K562 (cell line): Measurements from ENCODE around the gene ZNF816. TPM values are rescaled to one million over a fixed set of nuclear protein-coding genes. Genes with fewer than 3 reads are reported as not detected.

Experiments used
- ARID3B ChIP-seq: fragments of 250-450 bp; sonication (Bioruptor Pico); IDR thresholded peaks from 2 replicates; pipeline ENCODE4 v1.4.0; 2020; ENCODE audit warnings: borderline replicate concordance
- CREM ChIP-seq: IDR thresholded peaks from 2 replicates; pipeline ENCODE4 v1.6.1; 2014; ENCODE audit warnings: antibody characterized with exemption, low read depth
- CSDE1 ChIP-seq, 2 experiments: fragments of 450-650 bp; IDR thresholded peaks; 2 replicates each; pipeline ENCODE4 v1.6.1; 2016; ENCODE audit warnings: mild to moderate bottlenecking in 1 of 2
- E4F1 ChIP-seq: fragments of 250-450 bp; sonication (Bioruptor Pico); IDR thresholded peaks from 2 replicates; pipeline ENCODE4 v1.5.0; 2021; ENCODE audit warnings: mild to moderate bottlenecking, borderline replicate concordance
- GATAD2A ChIP-seq: fragments of 450-650 bp; IDR thresholded peaks from 2 replicates; pipeline ENCODE4 v1.6.1; 2017
- MLX ChIP-seq, 2 experiments: fragments of 450-650 bp in 1 of 2; sonication (generic) in 1 of 2; formaldehyde crosslinking; conservative IDR thresholded peaks; 2 replicates each; pipeline versions ENCODE4 v1.4.0 to v1.8.1; 2020 to 2022; ENCODE audit warnings: mild to moderate bottlenecking in 1 of 2, missing genetic modification reagents in 1 of 2
- RBM15 ChIP-seq: fragments of 200-400 bp; formaldehyde crosslinking; IDR thresholded peaks from 2 replicates; pipeline ENCODE4 v1.6.1; 2018; ENCODE audit warnings: mild to moderate bottlenecking, low read length, moderate library complexity; ENCODE audit not compliant: insufficient read depth
- RNF2 ChIP-seq: sonication (generic); IDR thresholded peaks from 2 replicates; pipeline ENCODE4 v1.6.1; 2016
- TAF15 ChIP-seq: fragments of 200-400 bp; formaldehyde crosslinking; IDR thresholded peaks from 2 replicates; pipeline ENCODE4 v1.6.1; 2017; ENCODE audit warnings: mild to moderate bottlenecking, low read depth, low read length, moderate library complexity
- TEAD4 ChIP-seq, 2 experiments: sonication (generic) in 1 of 2; formaldehyde crosslinking in 1 of 2; IDR thresholded peaks; 2 replicates each; pipeline versions ENCODE4 v1.6.1 to v1.8.0; 2012 to 2022; ENCODE audit warnings: borderline replicate concordance in 1 of 2, inconsistent platforms in 1 of 2, low read length in 1 of 2, mild to moderate bottlenecking in 1 of 2, missing genetic modification reagents in 1 of 2
- VEZF1 ChIP-seq: fragments of 200-800 bp; sonication (Bioruptor generic); IDR thresholded peaks from 2 replicates; pipeline ENCODE4 v1.6.1; 2017; ENCODE audit warnings: missing genetic modification characterization, missing compliant biosample characterization
- ZNF140 ChIP-seq: fragments of 250-450 bp; sonication (Bioruptor Pico); IDR thresholded peaks from 2 replicates; pipeline ENCODE4 v1.8.0; 2021; ENCODE audit warnings: moderate library complexity, mild to moderate bottlenecking, inconsistent platforms
- polyA plus RNA-seq, 8 experiments: library from polyadenylated mRNA; depleted of rRNA in 4 of 8; stranded (reverse) in 5 of 8; unstranded in 3 of 8; fragments of >200 nt; fragmentation: Nextera tagmentation in 2 of 8; fragmentation: Illumina TruSeq in 1 of 8; extraction: Ambion mirVana in 2 of 8; extraction: Trizol in 1 of 8; gene quantifications; 2 replicates each; pipeline versions ENCODE4 v1.2.1 to v1.2.3, GENCODE V29; 2011 to 2014; ENCODE audit warnings: inconsistent platforms in 1 of 8, missing spikeins in 1 of 8
- total RNA-seq, 7 experiments: library from RNA; depleted of rRNA in 6 of 7; stranded (reverse); fragments of >200 nt in 6 of 7; fragmentation: Illumina TruSeq in 2 of 7; extraction: Trizol in 2 of 7; gene quantifications; 2 replicates each; pipeline versions ENCODE4 v1.2.1 to v1.2.3, GENCODE V29; 2011 to 2021; ENCODE audit warnings: low replicate concordance in 1 of 7
- TF ChIP-seq, protein P1 (sequence below): sonication (generic); IDR thresholded peaks from 2 replicates; pipeline ENCODE4 v1.6.1; 2016
- TF ChIP-seq, protein P2 (sequence below): fragments of 250-450 bp; sonication (Bioruptor Pico); IDR thresholded peaks from 2 replicates; pipeline ENCODE4 v1.4.0; 2020; ENCODE audit warnings: mild to moderate bottlenecking
- TF ChIP-seq, protein P3 (sequence below): sonication (generic); formaldehyde crosslinking; IDR thresholded peaks from 2 replicates; pipeline ENCODE4 v1.8.0; 2022; ENCODE audit warnings: mild to moderate bottlenecking, missing genetic modification reagents

The ZNF816 gene
- total and polyA plus RNA-seq, 9 of the 15 experiments (the other 6 are each of a cell fraction or from before 2014, with no cell fraction given), result 8.6 to 23.4 (median 13.0) TPM

DNA sequence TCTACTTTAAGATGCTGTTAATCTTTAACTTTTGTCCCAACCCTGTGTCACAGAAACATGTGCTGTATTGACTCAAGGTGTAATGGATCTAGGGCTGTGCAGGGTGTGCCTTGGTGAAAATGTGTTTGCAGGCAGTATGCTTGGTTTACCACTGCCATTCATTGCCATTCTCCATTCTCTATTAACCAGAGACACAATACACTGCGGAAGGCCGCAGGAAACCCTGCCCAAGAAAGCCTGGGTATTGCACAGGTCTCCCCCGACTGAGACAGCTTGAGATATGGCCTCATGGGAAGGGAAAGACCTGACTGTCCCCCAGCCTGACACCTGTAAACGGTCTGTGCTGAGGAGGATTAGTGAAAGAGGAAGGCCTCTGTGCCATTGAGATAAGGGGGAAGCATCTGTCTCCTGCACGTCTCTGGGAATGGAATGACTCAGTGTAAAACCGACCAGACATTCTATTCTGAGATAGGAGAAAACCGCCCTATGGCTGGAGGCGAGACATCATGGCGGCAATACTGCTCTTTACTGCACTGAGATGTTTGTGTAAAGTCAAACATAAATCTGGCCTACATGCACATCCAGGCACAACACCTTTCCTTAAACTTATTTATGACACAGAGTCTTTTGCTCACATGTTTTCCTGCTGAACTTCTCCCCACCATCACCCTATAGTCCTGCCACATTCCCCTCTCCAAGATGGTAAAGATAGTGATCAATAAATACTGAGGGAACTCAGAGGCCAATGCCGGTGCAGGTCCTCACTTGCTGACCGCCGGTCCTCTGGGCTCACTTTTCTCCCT lies 26.3 kb downstream of the ZNF816 start (continued):
- TF ChIP-seq ARID3B (CRISPR knock-in tag) (peak; percentile 49; the same call in 1 of the 2 replicates), E4F1 (CRISPR knock-in tag) (no peak), TEAD4 (IDR thresholded peaks at IDR 0.05; ENCODE audit: low read length) (peak; percentile 98), TEAD4 (CRISPR knock-in tag; IDR thresholded peaks at IDR 0.05; ENCODE audit: borderline replicate concordance) (no peak), GATAD2A (peak; percentile 47), TAF15 (no peak), CREM (peak; percentile 80), RNF2 (peak; percentile 95), MLX (CRISPR knock-in tag; conservative IDR thresholded peaks at IDR 0.05) (no peak), RBM15 (no peak), ZNF140 (CRISPR knock-in tag) (no peak), CSDE1 (IDR thresholded peaks at IDR 0.05) (0 out of 4 replicates have a peak, but pooled peaks of 1 of the 2 experiments have one; percentile 16), VEZF1 (peak; percentile 68)
- TF ChIP-seq, protein P1, sequence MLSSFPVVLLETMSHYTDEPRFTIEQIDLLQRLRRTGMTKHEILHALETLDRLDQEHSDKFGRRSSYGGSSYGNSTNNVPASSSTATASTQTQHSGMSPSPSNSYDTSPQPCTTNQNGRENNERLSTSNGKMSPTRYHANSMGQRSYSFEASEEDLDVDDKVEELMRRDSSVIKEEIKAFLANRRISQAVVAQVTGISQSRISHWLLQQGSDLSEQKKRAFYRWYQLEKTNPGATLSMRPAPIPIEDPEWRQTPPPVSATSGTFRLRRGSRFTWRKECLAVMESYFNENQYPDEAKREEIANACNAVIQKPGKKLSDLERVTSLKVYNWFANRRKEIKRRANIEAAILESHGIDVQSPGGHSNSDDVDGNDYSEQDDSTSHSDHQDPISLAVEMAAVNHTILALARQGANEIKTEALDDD, result no peak
- TF ChIP-seq, protein P2, sequence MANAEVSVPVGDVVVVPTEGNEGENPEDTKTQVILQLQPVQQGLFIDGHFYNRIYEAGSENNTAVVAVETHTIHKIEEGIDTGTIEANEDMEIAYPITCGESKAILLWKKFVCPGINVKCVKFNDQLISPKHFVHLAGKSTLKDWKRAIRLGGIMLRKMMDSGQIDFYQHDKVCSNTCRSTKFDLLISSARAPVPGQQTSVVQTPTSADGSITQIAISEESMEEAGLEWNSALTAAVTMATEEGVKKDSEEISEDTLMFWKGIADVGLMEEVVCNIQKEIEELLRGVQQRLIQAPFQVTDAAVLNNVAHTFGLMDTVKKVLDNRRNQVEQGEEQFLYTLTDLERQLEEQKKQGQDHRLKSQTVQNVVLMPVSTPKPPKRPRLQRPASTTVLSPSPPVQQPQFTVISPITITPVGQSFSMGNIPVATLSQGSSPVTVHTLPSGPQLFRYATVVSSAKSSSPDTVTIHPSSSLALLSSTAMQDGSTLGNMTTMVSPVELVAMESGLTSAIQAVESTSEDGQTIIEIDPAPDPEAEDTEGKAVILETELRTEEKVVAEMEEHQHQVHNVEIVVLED (CRISPR knock-in tag), result peak; percentile 26
- TF ChIP-seq, protein P3, sequence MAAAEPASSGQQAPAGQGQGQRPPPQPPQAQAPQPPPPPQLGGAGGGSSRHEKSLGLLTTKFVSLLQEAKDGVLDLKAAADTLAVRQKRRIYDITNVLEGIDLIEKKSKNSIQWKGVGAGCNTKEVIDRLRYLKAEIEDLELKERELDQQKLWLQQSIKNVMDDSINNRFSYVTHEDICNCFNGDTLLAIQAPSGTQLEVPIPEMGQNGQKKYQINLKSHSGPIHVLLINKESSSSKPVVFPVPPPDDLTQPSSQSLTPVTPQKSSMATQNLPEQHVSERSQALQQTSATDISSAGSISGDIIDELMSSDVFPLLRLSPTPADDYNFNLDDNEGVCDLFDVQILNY (CRISPR knock-in tag), result no peak
